T-helper 1 cell treated with Interleukin-12 subunit alpha and Interleukin-12 subunit beta and Interleukin-4 antibody, amounts not matched to agents 30 ng/mL and 1 ng/mL, for 36 hours (primary cell): ENCODE data around the gene ADCY2. TPM values are rescaled to one million over a fixed set of nuclear protein-coding genes. Genes with fewer than 3 reads are reported as not detected.

ENCODE experiments used
- intact Hi-C: fragments of 100-400 bp; cut with micrococcal nuclease; formaldehyde crosslinking; loops from one replicate; pipeline ENCODE4 v1.15.1; 2024
- total RNA-seq: library from RNA; stranded (reverse); gene quantifications from 2 replicates; pipeline ENCODE4 v1.2.3, GENCODE V29; 2022

Gene ADCY2
- not detected in 2 replicates for total RNA-seq

DNA sequence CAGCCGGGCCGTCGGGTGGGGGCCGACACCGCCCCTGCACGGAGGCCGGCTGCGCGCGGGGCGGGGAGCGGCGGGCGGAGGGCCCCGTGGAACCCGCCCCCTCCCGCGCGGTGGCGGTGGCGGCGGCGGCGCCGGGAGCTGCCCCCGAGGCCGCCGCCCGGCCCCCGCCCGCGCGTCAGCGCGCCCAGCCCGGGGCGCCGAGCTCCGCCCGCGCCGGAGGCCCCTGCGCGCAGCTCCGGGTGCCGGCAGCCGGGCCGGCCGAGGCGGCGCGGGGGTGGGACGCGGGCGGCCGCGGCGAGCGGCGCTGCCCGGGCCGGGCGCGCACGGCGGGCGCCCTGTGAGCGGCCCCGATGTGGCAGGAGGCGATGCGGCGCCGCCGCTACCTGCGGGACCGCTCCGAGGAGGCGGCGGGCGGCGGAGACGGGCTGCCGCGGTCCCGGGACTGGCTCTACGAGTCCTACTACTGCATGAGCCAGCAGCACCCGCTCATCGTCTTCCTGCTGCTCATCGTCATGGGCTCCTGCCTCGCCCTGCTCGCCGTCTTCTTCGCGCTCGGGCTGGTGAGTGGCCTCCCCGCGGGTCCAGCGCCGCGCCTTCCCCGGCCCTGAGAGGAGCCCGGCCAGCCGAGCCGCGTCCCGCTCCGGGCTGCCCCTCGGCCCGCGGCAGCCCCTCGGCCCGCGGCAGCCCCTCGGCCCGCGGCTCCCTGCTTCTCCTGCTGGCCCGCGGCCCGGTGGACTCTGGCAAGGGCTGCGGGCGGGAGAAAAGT, at the start of gene ADCY2:
Gene ADCY2 (plus strand): TSS at position 192 of the 766 bp plus-strand sequence. CDS start 159 bp downstream, at position 351.
- intact Hi-C loops: no loop called here

DNA sequence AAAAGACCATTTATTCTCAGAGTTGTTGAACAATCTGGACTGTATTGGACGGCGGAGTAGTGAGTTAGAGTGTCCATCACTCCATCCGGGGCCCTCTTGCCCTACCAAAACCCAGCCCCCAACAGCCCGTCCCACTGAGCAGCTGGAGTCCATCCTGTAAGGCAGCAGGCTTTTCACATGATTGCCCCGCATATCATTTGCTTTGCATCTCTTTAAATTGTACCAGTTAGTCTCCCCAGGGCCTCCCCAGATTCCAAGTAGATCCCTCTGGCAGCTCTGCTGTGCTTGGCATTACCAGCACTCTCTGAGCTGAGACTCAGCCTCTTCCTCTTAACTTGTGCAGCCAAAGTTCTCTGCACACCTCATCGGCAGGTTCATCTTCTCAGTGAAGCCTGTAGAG, 48.6 kb upstream of the ADCY2 start:
- intact Hi-C loops: no loop called here

DNA sequence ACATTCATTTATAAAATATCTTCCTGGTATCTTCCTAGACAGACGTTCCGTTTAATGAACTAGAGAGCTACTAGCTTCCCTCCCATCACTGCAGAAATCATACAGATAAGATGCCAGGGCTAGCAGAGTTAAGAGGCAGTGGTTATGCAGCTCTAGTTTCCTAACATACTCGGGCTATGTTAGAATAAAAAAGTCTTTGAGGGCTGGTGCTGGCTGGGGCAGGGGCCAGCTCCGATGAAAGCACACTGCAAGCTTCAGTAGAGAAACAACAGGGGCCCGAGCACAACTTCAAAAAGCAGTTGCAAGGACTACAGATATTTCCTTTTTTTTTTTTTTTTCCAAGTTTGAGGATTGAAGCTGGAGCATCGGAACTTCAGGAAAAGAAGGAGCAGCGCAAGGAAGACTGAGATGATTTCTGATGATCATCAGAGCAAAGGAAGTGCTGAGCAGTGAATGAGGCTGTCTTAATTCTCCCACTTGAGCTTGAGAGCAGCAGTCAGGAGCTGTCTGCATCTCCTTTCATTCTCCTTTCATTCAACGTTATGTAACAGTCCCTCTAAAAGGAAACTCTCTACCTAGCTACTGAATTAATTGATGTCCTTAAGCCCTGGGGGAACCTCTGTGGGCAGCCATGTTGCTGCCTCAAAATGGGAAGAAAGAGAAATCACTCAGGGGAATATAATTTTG, 47.6 kb upstream of the ADCY2 start:
- intact Hi-C loops: no loop called here

DNA sequence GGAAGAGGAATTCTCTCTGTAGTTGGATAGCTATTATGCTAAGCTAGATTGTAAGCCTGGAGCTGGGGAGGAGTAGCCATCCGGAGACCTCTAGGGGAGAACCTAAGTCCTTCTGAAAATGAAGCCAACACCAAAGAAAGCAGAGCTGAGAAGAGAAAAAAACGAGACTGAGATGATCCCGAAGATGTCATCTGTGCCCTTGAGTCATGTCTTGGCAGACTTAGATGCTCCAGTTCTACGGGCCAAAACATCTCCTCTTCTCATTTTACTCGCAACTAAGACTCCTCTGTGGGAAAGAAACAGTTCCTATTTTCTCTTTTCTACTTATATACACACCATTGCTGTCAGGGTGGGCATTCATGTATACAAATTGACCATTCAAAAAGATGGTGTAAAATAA, 34.3 kb upstream of the ADCY2 start:
- intact Hi-C loops: no loop called here

GRCh38 chr5:7363067-7363677, 32.8 kb upstream of the ADCY2 start:
- intact Hi-C loops: no loop called here

DNA sequence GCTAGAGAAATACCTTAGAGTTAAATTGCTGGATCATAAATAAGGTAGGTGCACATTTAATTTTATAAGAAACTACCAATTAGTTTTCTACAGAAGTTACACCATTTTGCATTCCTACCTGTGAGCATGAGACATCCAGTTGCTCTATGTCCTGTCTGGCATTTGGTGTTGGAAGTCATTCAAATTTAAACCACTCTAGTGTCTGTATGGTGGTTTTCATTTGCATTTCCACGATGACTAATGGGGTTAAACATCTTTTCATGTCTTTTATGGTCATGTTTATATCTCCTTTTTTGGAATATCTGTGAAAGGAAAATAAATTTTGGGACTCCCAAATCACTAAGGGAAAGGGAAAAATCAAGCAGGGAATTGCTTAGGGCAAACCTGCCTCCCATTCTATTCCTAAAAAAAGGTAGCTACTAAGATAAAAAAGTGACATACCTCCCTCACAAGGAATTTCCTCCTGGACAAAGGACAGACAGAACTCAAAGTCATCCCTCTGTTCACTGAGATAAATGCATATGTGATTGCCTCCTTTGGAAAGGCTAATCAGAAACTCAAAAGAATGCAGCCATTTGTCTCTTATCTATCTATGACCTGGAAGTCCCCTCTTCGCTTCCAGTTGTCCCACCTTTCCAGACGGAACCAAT, 31.6 kb upstream of the ADCY2 start:
- intact Hi-C loops: no loop called here

- intact Hi-C loops: no loop called here
Measured at GRCh38 chr5:7367780-7368179, 28.2 kb upstream of the ADCY2 start.

- intact Hi-C loops: no loop called here
Measured at GRCh38 chr5:7372399-7372798, 23.5 kb upstream of the ADCY2 start.

- intact Hi-C loops: no loop called here
Measured at GRCh38 chr5:7374186-7374585, 21.8 kb upstream of the ADCY2 start.

DNA sequence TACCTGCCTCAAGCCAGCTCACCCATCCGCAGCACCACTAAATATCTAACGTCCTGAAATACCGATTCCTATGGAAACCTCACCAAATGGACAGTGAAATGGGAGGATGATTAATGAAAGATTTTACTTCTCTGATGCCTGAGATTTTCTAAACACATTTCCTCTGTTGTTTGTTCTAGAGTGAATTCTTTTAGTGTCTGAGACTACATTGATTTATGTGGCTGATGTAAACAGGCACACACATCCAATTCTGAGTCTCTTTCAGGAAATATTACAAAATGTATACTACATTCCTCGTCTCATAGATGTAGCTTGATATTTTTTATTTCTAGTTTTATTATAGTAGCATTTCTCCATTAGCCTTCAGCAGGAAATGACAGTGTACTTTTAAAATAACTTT, 20.5 kb upstream of the ADCY2 start:
- intact Hi-C loops: no loop called here

DNA sequence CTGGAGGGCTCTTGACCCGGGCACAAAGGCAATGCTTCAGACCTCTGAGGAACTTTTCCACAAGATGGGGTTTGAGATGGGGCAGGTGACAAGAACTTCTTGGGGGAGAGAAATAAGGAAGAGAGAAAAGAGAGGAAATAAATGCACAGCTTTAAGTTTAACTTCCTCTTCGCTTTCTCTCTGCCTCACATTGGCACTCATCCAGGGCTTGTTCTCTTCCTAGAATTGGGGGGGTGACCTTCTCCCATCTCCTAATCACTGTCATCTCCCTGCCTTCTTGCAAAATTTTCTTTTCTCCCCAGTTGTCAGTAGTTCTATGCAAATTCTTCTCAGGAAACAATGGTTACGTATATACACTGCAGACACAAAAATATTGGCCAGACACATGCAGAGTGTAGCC, 19.1 kb upstream of the ADCY2 start:
- intact Hi-C loops: no loop called here

DNA sequence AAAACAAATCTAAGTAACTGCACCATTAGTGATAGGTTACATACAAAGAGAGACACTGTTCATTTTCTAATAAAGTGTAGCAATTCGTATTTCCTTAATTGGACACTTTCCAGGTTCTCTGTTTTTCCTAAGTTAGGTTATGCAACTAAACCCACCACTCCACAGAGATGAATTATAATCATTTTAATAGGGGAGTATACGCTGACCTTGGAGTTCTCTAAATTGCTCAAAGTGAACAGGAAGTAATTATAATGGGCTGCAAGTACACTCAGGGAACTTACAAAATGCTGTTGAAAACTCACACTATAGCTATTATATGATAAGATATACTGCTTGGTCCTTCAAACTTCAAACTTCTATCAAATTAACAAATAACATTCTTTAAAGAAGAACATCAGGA, 18.2 kb upstream of the ADCY2 start:
- intact Hi-C loops: no loop called here

GRCh38 chr5:7382588-7382987, 13.3 kb upstream of the ADCY2 start:
- intact Hi-C loops: no loop called here

- intact Hi-C loops: no loop called here
Measured at GRCh38 chr5:7385681-7386080, 10.3 kb upstream of the ADCY2 start.

DNA sequence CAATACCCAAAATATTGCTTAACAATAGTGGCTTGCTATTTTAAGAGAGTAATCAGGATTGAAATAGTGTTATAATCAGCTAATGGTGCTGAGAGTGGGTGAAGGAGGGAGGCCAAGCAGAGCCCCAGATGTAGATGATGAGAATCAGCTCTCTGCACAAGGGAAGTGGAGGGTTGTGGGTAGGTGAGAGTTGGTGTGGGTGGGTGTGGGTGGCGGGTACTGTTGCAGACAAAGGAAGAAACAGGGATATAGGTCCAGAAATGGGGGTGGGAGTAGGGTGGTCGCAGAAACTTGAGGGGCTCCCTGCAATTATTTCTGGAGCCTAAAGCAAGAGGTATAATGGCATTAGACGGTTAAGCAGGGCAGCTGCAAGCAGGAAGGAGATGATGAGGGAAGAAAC, 7.4 kb upstream of the ADCY2 start:
- intact Hi-C loops: no loop called here

- intact Hi-C loops: no loop called here
Measured at GRCh38 chr5:7391215-7391614, 4.7 kb upstream of the ADCY2 start.

DNA sequence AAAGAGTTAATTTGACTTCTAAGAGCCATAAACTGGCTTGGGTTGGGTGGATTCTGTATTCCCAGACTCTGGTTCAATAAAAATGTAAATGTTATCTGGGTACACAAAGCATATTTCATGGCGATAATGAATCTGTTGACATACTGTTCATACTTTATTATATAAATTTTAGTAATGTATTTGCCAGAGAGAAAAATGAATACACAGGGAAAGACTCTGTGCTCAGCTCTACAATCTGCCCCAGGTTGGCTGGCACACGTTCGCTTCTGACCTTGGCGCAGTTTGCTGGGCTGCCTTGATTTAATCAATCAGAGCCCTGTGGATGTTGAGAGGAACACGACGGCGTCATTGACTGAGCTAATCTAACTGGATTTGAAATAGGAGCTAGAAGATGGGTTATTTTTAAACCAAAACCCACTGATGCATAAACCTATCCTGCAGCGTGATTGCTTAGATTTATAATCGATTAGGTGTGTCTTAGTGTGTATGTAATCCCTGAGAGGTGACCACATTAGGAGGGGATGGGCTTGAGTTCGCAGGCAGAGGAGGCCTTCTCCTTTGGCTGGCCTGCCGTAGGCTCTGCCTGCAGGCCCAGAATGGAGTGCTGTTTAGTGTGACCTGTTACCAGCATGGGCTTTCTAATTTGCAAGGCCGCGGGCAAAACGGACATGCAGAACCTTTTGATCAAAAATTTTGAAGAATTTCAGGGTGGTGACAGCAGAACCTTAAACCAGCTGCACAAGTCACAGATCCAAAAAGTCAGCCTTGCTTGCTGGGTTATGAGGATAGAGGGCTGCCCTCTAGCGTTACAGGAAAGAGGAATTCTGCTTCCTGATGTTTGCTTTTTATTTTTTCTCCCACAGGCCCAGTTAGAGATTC, 3.9 kb upstream of the ADCY2 start:
- intact Hi-C loops: no loop called here

GRCh38 chr5:7392693-7393024, 3.3 kb upstream of the ADCY2 start:
- intact Hi-C loops: no loop called here

GRCh38 chr5:7393921-7394799, 1.8 kb upstream of the ADCY2 start:
- intact Hi-C loops: no loop called here

GRCh38 chr5:7394889-7395431, 978 bp upstream of the ADCY2 start:
- intact Hi-C loops: no loop called here
